HG03558 (cell line): ENCODE results near the gene DNAJB12.
A peak's percentile ranks its signal among the peaks of the same experiment; 100 is the strongest.
"Not testable (repeated sequence)": the region's sequence is repeated elsewhere in the genome, so short reads cannot be mapped to it uniquely, and the experiment has no call there.

Source experiments
- ATAC-seq: cut with Tn5 transposase; IDR thresholded peaks from one replicate; pipeline ENCODE4 v1.9.1; 2021; ENCODE audit warnings: moderate number of reproducible peaks; ENCODE audit not compliant: unreplicated experiment; ENCODE audit errors: extremely low read depth

Gene DNAJB12

GRCh38 chr10:72332423-72333111 lies 22.2 kb downstream of the DNAJB12 start:
- no peak for ATAC-seq

- no peak for ATAC-seq
Observed at GRCh38 chr10:72331575-72332422, 22.9 kb downstream of the DNAJB12 start.

GRCh38 chr10:72330069-72330426 lies 24.7 kb downstream of the DNAJB12 start:
- ATAC-seq: no peak

- ATAC-seq: no peak
Observed at GRCh38 chr10:72329290-72330068, 25.2 kb downstream of the DNAJB12 start.

- no peak for ATAC-seq
Observed at GRCh38 chr10:72328829-72329204, 25.9 kb downstream of the DNAJB12 start.

GRCh38 chr10:72328045-72328828 lies 26.5 kb downstream of the DNAJB12 start:
- no peak for ATAC-seq

GRCh38 chr10:72326665-72327603 lies 27.8 kb downstream of the DNAJB12 start:
- not testable (repeated sequence) for ATAC-seq

GRCh38 chr10:72325243-72326175 lies 29.2 kb downstream of the DNAJB12 start:
- not testable (repeated sequence) for ATAC-seq

- no peak for ATAC-seq
Observed at GRCh38 chr10:72323771-72324191, 30.9 kb downstream of the DNAJB12 start.

- ATAC-seq: no peak
Observed at GRCh38 chr10:72323108-72323749, 31.5 kb downstream of the DNAJB12 start.

- no peak for ATAC-seq
Observed at GRCh38 chr10:72322280-72323058, 32.2 kb downstream of the DNAJB12 start.

GRCh38 chr10:72322030-72322279 lies 32.8 kb downstream of the DNAJB12 start:
- ATAC-seq: no peak

- ATAC-seq: no peak
Observed at GRCh38 chr10:72321248-72322029, 33.3 kb downstream of the DNAJB12 start.

- ATAC-seq: peak; percentile 51
Observed at GRCh38 chr10:72320676-72321247, 34.0 kb downstream of the DNAJB12 start.

GRCh38 chr10:72319416-72320254 lies 35.1 kb downstream of the DNAJB12 start:
- ATAC-seq: peak; percentile 25
